ENCODE results near the gene ATP11A.

Gene ATP11A

GRCh38 chr13:112771877-112772538 lies 82.2 kb downstream of the ATP11A start:
- Histone ChIP-seq H3K4me3 (ENCODE audit: low read length) (no peak overlapping the region), H3K36me3 (replicated peaks; ENCODE audit: low read depth, low read length) (no peaks in the 10 kb centered on the region), H2AFZ (ENCODE audit: low read depth, low read length) (no peak overlapping the region), H3K27ac (ENCODE audit: low read length) (no peak overlapping the region), H3K27me3 (ENCODE audit: low read depth, low read length) (no peaks in the 10 kb centered on the region), H3K4me1 (ENCODE audit: low read length) (peaks cover 25% of the 10 kb centered on the region), H3K79me2 (ENCODE audit: low read length) (peaks cover 53% of the 10 kb centered on the region), H3K4me2 (ENCODE audit: low read length) (no peak overlapping the region), H3K9me3 (ENCODE audit: insufficient read depth, low read length) (no peaks in the 10 kb centered on the region), H3K9ac (ENCODE audit: low read length) (no peak overlapping the region), H4K20me1 (ENCODE audit: insufficient read depth, low read length) (peaks cover 74% of the 10 kb centered on the region)
- TF ChIP-seq EZH2phosphoT487 (IDR thresholded peaks at IDR 0.05; ENCODE audit: low read depth) (no peak), CTCF (IDR thresholded peaks at IDR 0.05; ENCODE audit: low read depth, low read length) (no peak)

- TF ChIP-seq EZH2phosphoT487 (IDR thresholded peaks at IDR 0.05; ENCODE audit: low read depth) (no peak), CTCF (IDR thresholded peaks at IDR 0.05; ENCODE audit: low read depth, low read length) (no peak)
- Histone ChIP-seq H3K4me2 (ENCODE audit: low read length) (no peak overlapping the region), H3K27ac (ENCODE audit: low read length) (no peak overlapping the region), H3K27me3 (ENCODE audit: low read depth, low read length) (no peaks in the 10 kb centered on the region), H3K79me2 (ENCODE audit: low read length) (peaks cover 53% of the 10 kb centered on the region), H3K4me3 (ENCODE audit: low read length) (no peak overlapping the region), H4K20me1 (ENCODE audit: insufficient read depth, low read length) (peaks cover 72% of the 10 kb centered on the region), H3K9me3 (ENCODE audit: insufficient read depth, low read length) (no peaks in the 10 kb centered on the region), H2AFZ (ENCODE audit: low read depth, low read length) (no peak overlapping the region), H3K9ac (ENCODE audit: low read length) (no peak overlapping the region), H3K4me1 (ENCODE audit: low read length) (peaks cover 22% of the 10 kb centered on the region), H3K36me3 (replicated peaks; ENCODE audit: low read depth, low read length) (no peaks in the 10 kb centered on the region)
These were observed 82.7 kb downstream of the ATP11A start for GRCh38 chr13:112772539-112772909.

GRCh38 chr13:112772929-112773328 lies 83.1 kb downstream of the ATP11A start:
- Histone ChIP-seq H3K79me2 (ENCODE audit: low read length) (peaks cover 52% of the 10 kb centered on the region), H3K27me3 (ENCODE audit: low read depth, low read length) (no peaks in the 10 kb centered on the region), H2AFZ (ENCODE audit: low read depth, low read length) (no peak overlapping the region), H3K4me2 (ENCODE audit: low read length) (no peak overlapping the region), H3K36me3 (replicated peaks; ENCODE audit: low read depth, low read length) (no peaks in the 10 kb centered on the region), H3K4me1 (ENCODE audit: low read length) (peaks cover 18% of the 10 kb centered on the region), H3K4me3 (ENCODE audit: low read length) (no peak overlapping the region), H3K9ac (ENCODE audit: low read length) (no peak overlapping the region), H3K9me3 (ENCODE audit: insufficient read depth, low read length) (no peaks in the 10 kb centered on the region), H3K27ac (ENCODE audit: low read length) (no peak overlapping the region), H4K20me1 (ENCODE audit: insufficient read depth, low read length) (peaks cover 73% of the 10 kb centered on the region)
- TF ChIP-seq CTCF (IDR thresholded peaks at IDR 0.05; ENCODE audit: low read depth, low read length) (no peak), EZH2phosphoT487 (IDR thresholded peaks at IDR 0.05; ENCODE audit: low read depth) (no peak)

GRCh38 chr13:112773601-112774447 lies 84.0 kb downstream of the ATP11A start:
- H3K27ac ChIP-seq (ENCODE audit: low read length): no peak overlapping the region
- no peak overlapping the region for H2AFZ ChIP-seq (ENCODE audit: low read depth, low read length)
- peaks cover 11% of the 10 kb centered on the region for H3K4me1 ChIP-seq (ENCODE audit: low read length)
- no peaks in the 10 kb centered on the region for H3K36me3 ChIP-seq (replicated peaks; ENCODE audit: low read depth, low read length)
- H3K27me3 ChIP-seq (ENCODE audit: low read depth, low read length): no peaks in the 10 kb centered on the region
- H3K4me3 ChIP-seq (ENCODE audit: low read length): no peak overlapping the region
- peaks cover 70% of the 10 kb centered on the region for H4K20me1 ChIP-seq (ENCODE audit: insufficient read depth, low read length)
- no peaks in the 10 kb centered on the region for H3K9me3 ChIP-seq (ENCODE audit: insufficient read depth, low read length)
- TF ChIP-seq CTCF (IDR thresholded peaks at IDR 0.05; ENCODE audit: low read depth, low read length) (no peak), EZH2phosphoT487 (IDR thresholded peaks at IDR 0.05; ENCODE audit: low read depth) (no peak)
- H3K79me2 ChIP-seq (ENCODE audit: low read length): peaks cover 49% of the 10 kb centered on the region
- H3K4me2 ChIP-seq (ENCODE audit: low read length): no peak overlapping the region
- H3K9ac ChIP-seq (ENCODE audit: low read length): no peak overlapping the region
